ENCODE data around the gene FBN2. TPM values are rescaled to one million over a fixed set of nuclear protein-coding genes. Genes with fewer than 3 reads are reported as not detected.

Gene FBN2
- total RNA-seq, 1 experiment from 2014 or later, result 0.42 TPM

- H3K27ac ChIP-seq (ENCODE audit: low read depth, low read length), result no peak overlapping the region
- H2AFZ ChIP-seq (ENCODE audit: low read depth, low read length, poor library complexity, severe bottlenecking), result no peak overlapping the region
- no peak for ATAC-seq
- no peaks in the 10 kb centered on the region for H4K20me1 ChIP-seq (ENCODE audit: insufficient read depth)
- POLR2A ChIA-PET, result no interaction called here
- no peaks in the 10 kb centered on the region for H3K27me3 ChIP-seq (ENCODE audit: insufficient read depth, low read length)
- CTCF ChIA-PET, result no interaction called here
- no peak overlapping the region for H3K4me2 ChIP-seq (ENCODE audit: low read length)
- no peak overlapping the region for H3K4me3 ChIP-seq (replicated peaks in 1 of 2; ENCODE audit: low read depth in 1 of 2, low read length in 2 of 2)
- RAD21 ChIA-PET (ENCODE audit: low non-redundant PET in 1 of 2, low total read pairs in 2 of 2, uncharacterized antibody in 2 of 2, unreplicated experiment in 2 of 2), result no interaction called here
- no peak for DNase-seq (ENCODE audit: low read depth, low spot score)
- no peak for TF ChIP-seq ZFX (IDR thresholded peaks at IDR 0.05)
- TF ChIP-seq JUND (IDR thresholded peaks at IDR 0.05), result no peak
- TF ChIP-seq CTCF (IDR thresholded peaks at IDR 0.05 in 2 of 3, conservative IDR thresholded peaks at IDR 0.05 in 1 of 3; ENCODE audit: borderline replicate concordance in 1 of 3, insufficient read depth in 1 of 3, low read depth in 2 of 3, low read length in 2 of 3), result no peak
- TF ChIP-seq CEBPB (IDR thresholded peaks at IDR 0.05; ENCODE audit: low read depth), result no peak
- no peak for TF ChIP-seq EZH2phosphoT487 (IDR thresholded peaks at IDR 0.05; ENCODE audit: borderline replicate concordance)
- no peak for TF ChIP-seq EZH2 (IDR thresholded peaks at IDR 0.05)
- TF ChIP-seq FOSL1 (IDR thresholded peaks at IDR 0.05; ENCODE audit: low read depth), result no peak
- TF ChIP-seq MAX (IDR thresholded peaks at IDR 0.05), result no peak
- no peak for TF ChIP-seq SP1 (IDR thresholded peaks at IDR 0.05; ENCODE audit: low read depth)
- TF ChIP-seq SIN3A (IDR thresholded peaks at IDR 0.05; ENCODE audit: low read depth), result no peak
- TF ChIP-seq EGR1 (IDR thresholded peaks at IDR 0.05; ENCODE audit: low read depth), result no peak
- no peak for TF ChIP-seq POLR2A (IDR thresholded peaks at IDR 0.05; ENCODE audit: borderline replicate concordance, extremely low read depth, insufficient read depth, insufficient read length)
- TF ChIP-seq POLR2AphosphoS5 (IDR thresholded peaks at IDR 0.05; ENCODE audit: low read depth, low read length), result no peak
- no peak for TF ChIP-seq ZNF274 (IDR thresholded peaks at IDR 0.05; ENCODE audit: low read depth, low read length)
- no peak for TF ChIP-seq ZBTB33 (IDR thresholded peaks at IDR 0.05; ENCODE audit: extremely low read depth, insufficient replicate concordance, low read length)
- no peak for TF ChIP-seq YY1 (IDR thresholded peaks at IDR 0.05; ENCODE audit: extremely low read depth, insufficient replicate concordance, low read depth, low read length)
- TF ChIP-seq CBX3 (IDR thresholded peaks at IDR 0.05; ENCODE audit: low read depth), result no peak
- TF ChIP-seq ATF3 (IDR thresholded peaks at IDR 0.05), result no peak
- TF ChIP-seq ELF1 (IDR thresholded peaks at IDR 0.05; ENCODE audit: borderline replicate concordance, low read depth), result no peak
- TF ChIP-seq TCF7L2 (IDR thresholded peaks at IDR 0.05; ENCODE audit: borderline replicate concordance, extremely low read depth, insufficient read depth, insufficient read length), result no peak
- H3K4me1 ChIP-seq (ENCODE audit: control insufficient read depth in 1 of 2, insufficient read depth in 2 of 2, low read length in 2 of 2), result no peaks in the 10 kb centered on the region
- no peaks in the 10 kb centered on the region for H3K9me2 ChIP-seq (ENCODE audit: insufficient read depth)
- no peaks in the 10 kb centered on the region for H3K36me3 ChIP-seq (ENCODE audit: control insufficient read depth in 1 of 2, insufficient read depth in 2 of 2, low read length in 2 of 2)
- H3K9ac ChIP-seq (ENCODE audit: low read length), result no peak overlapping the region
- intact Hi-C loops (cut with micrococcal nuclease), result no loop called here
- BruUV-seq (replicated peaks), result no TSS peak
- no peaks in the 10 kb centered on the region for H3K9me3 ChIP-seq (ENCODE audit: control insufficient read depth in 1 of 2, insufficient read depth in 1 of 2, low read depth in 1 of 2, low read length in 2 of 2)
- no peaks in the 10 kb centered on the region for H3K79me2 ChIP-seq (ENCODE audit: insufficient read depth, low read length)
Measured at GRCh38 chr5:128378632-128379031, 159.4 kb downstream of the FBN2 start.
